Osteoblast (primary cell): Measurements from ENCODE around the gene ATP11C. TPM values are rescaled to one million over a fixed set of nuclear protein-coding genes. Genes with fewer than 3 reads are reported as not detected.

Experiments
- DNase-seq: peaks from one replicate; pipeline ENCODE4 v3.0.0; 2011; ENCODE audit warnings: low spot score, mixed read lengths; ENCODE audit not compliant: insufficient read length; ENCODE audit errors: missing footprints
- H2AFZ ChIP-seq: 2 replicates; pipeline ENCODE4 v1.6.0; 2011; ENCODE audit warnings: mild to moderate bottlenecking, low read length
- H3K27ac ChIP-seq: 2 replicates; pipeline ENCODE4 v1.5.1; 2011; ENCODE audit warnings: mild to moderate bottlenecking, low read depth, low read length, moderate library complexity
- H3K27me3 ChIP-seq: 2 replicates; pipeline ENCODE4 v1.6.0; 2012; ENCODE audit warnings: mild to moderate bottlenecking, control low read depth, inconsistent platforms, low read length, moderate library complexity; ENCODE audit not compliant: insufficient read depth
- H3K36me3 ChIP-seq: 2 replicates; pipeline ENCODE4 v1.5.1; 2011; ENCODE audit warnings: mild to moderate bottlenecking, low read length, control low read depth, moderate library complexity; ENCODE audit not compliant: insufficient read depth
- H3K4me1 ChIP-seq: 2 replicates; pipeline ENCODE4 v1.5.1; 2011; ENCODE audit warnings: mild to moderate bottlenecking, low read length, control low read depth, moderate library complexity; ENCODE audit not compliant: insufficient read depth
- H3K4me2 ChIP-seq: 2 replicates; pipeline ENCODE4 v1.6.0; 2011; ENCODE audit warnings: mild to moderate bottlenecking, low read length; ENCODE audit not compliant: insufficient read depth
- H3K4me3 ChIP-seq: fragments of 200-600 bp; sonication (generic); 3 replicates; pipeline ENCODE4 v1.5.1; 2012; ENCODE audit warnings: mild to moderate bottlenecking, low read length, inconsistent platforms; ENCODE audit not compliant: insufficient read depth
- H3K79me2 ChIP-seq: 2 replicates; pipeline ENCODE4 v1.6.0; 2012; ENCODE audit warnings: mild to moderate bottlenecking, low read length, control low read depth, inconsistent platforms; ENCODE audit not compliant: insufficient read depth
- H3K9me3 ChIP-seq: 2 replicates; pipeline ENCODE4 v1.5.1; 2011; ENCODE audit warnings: low read depth, low read length, control low read depth
- H4K20me1 ChIP-seq: 2 replicates; pipeline ENCODE4 v1.6.0; 2012; ENCODE audit warnings: mild to moderate bottlenecking, low read length, control low read depth; ENCODE audit not compliant: insufficient read depth
- total RNA-seq: library from RNA; depleted of rRNA; stranded (reverse); fragments of >200 nt; gene quantifications from 2 replicates; pipeline ENCODE4 v1.2.3, GENCODE V29; 2012
- TF ChIP-seq, protein P1 (sequence below): IDR thresholded peaks from 2 replicates; pipeline ENCODE4 v1.5.1; 2011; ENCODE audit warnings: mild to moderate bottlenecking, low read depth, low read length, moderate library complexity; ENCODE audit errors: extremely low read depth

The ATP11C gene
- total RNA-seq, 1 donor, result 72.0 TPM

DNA sequence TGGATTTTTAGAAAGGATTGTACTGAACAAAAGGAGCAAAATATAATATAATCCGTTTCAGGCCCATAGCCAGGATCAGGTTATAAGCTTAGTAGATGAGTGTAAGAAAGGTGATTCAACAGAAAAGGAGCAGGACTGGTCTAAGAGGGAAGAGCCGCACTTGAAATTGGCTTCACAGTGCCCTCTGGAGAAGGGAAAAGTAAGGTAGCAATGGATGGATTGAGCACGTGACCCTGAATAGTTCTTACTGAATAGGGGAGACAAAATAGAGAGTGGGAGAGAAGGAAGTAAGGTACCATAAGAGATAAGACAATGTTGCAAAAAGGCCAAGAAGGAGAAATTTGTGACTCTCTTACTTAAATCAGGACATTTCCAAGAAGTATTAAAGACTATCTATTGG lies 16.9 kb upstream of the ATP11C start:
- no peak for DNase-seq
- H2AFZ ChIP-seq, result no peak overlapping the region

DNA sequence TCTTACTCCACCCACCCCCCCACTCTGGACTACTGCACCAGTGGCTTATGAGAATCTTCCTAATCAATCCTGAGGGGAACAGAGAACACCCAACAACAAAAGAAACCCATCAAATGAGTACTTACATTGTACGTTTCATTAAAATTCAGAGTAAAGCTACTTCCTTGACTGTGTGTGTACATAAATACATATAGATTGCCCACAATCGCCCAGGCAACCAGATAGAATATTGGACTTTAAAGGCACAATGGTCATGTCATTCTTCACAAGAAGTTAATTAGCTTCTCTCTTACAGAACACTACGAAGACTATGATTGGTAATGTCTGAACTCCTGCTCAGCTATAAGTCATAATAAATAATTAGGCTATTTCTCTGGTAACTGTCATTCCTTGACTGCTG lies 12.2 kb upstream of the ATP11C start:
- no peak overlapping the region for H2AFZ ChIP-seq
- TF ChIP-seq, protein P1, sequence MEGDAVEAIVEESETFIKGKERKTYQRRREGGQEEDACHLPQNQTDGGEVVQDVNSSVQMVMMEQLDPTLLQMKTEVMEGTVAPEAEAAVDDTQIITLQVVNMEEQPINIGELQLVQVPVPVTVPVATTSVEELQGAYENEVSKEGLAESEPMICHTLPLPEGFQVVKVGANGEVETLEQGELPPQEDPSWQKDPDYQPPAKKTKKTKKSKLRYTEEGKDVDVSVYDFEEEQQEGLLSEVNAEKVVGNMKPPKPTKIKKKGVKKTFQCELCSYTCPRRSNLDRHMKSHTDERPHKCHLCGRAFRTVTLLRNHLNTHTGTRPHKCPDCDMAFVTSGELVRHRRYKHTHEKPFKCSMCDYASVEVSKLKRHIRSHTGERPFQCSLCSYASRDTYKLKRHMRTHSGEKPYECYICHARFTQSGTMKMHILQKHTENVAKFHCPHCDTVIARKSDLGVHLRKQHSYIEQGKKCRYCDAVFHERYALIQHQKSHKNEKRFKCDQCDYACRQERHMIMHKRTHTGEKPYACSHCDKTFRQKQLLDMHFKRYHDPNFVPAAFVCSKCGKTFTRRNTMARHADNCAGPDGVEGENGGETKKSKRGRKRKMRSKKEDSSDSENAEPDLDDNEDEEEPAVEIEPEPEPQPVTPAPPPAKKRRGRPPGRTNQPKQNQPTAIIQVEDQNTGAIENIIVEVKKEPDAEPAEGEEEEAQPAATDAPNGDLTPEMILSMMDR, result no peak

More for the DNA sequence above, 16.9 kb upstream of the ATP11C start:
- H3K36me3 ChIP-seq, result no peaks in the 10 kb centered on the region
- H3K4me1 ChIP-seq, result no peaks in the 10 kb centered on the region
- H3K27ac ChIP-seq, result no peak overlapping the region
- TF ChIP-seq, protein P1, result no peak
- no peaks in the 10 kb centered on the region for H4K20me1 ChIP-seq
- no peak overlapping the region for H3K4me3 ChIP-seq
- no peak overlapping the region for H3K4me2 ChIP-seq
- H3K79me2 ChIP-seq, result no peaks in the 10 kb centered on the region
- H3K27me3 ChIP-seq, result no peaks in the 10 kb centered on the region
- no peaks in the 10 kb centered on the region for H3K9me3 ChIP-seq

DNA sequence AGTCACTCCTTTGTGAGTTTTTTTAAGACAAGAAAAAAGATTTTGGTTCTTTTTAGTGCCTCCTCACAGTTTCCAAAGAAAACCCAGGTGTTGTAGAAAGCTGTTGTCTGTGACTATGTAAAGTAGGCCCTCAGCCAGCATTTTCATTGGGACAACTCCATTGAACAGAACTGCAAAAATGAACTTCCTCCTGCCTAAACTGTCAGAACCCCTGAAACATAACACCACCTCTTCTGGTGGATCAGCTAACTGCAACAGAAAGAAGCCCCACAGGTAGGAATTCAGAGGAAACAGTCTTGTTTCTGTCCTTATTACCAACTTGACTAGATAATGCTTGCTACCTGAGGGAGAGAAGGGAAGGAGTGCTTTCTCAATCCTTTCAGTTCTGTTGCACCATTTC lies 3.4 kb upstream of the ATP11C start:
- H3K4me1 ChIP-seq, result no peaks in the 10 kb centered on the region
- no peak for DNase-seq
- TF ChIP-seq, protein P1, result no peak

More for the DNA sequence above, 12.2 kb upstream of the ATP11C start:
- Histone ChIP-seq H4K20me1 (no peaks in the 10 kb centered on the region), H3K4me2 (no peak overlapping the region), H3K27ac (no peak overlapping the region), H3K4me3 (no peak overlapping the region), H3K36me3 (no peaks in the 10 kb centered on the region), H3K27me3 (no peaks in the 10 kb centered on the region), H3K9me3 (no peaks in the 10 kb centered on the region), H3K4me1 (no peaks in the 10 kb centered on the region), H3K79me2 (no peaks in the 10 kb centered on the region)
- DNase-seq, result no peak

DNA sequence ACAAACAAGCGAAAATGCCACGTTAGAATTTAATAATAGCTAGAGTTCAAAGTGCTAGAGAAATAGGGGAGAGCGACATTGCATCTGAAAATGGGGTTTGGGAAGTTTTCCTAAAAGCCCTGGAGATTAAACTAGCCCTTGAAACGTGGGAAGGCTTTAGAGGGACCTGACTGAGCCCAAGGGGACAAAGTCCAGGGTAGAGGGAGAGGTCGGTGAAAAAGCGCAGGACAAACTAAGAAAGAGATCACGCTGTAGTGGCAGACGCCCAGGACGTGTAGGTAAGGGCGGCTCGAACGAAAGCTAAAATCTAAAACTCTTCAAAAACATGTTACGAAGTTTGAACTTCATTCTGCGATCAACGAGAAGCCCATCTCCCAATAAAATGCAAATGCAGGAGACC lies 1.1 kb upstream of the ATP11C start:
- peak overlapping the region; percentile 80 for H3K4me3 ChIP-seq
- H3K79me2 ChIP-seq, result peaks cover 29% of the 10 kb centered on the region
- H3K27ac ChIP-seq, result peak overlapping the region; percentile 56
- peak overlapping the region; percentile 92 for H2AFZ ChIP-seq
- H4K20me1 ChIP-seq, result no peaks in the 10 kb centered on the region
- peak overlapping the region; percentile 80 for H3K4me2 ChIP-seq
- no peaks in the 10 kb centered on the region for H3K9me3 ChIP-seq
- H3K4me1 ChIP-seq, result peaks cover 5% of the 10 kb centered on the region
- no peaks in the 10 kb centered on the region for H3K36me3 ChIP-seq
- no peaks in the 10 kb centered on the region for H3K27me3 ChIP-seq
- TF ChIP-seq, protein P1, result no peak
- peak; percentile 66 for DNase-seq

More for the DNA sequence above, 3.4 kb upstream of the ATP11C start:
- Histone ChIP-seq H3K27me3 (no peaks in the 10 kb centered on the region), H3K36me3 (no peaks in the 10 kb centered on the region), H3K79me2 (peaks cover 6% of the 10 kb centered on the region), H3K9me3 (no peaks in the 10 kb centered on the region), H3K4me3 (no peak overlapping the region), H2AFZ (no peak overlapping the region), H3K27ac (no peak overlapping the region), H3K4me2 (no peak overlapping the region), H4K20me1 (no peaks in the 10 kb centered on the region)
